HepG2 (cell line): ENCODE measurements around the gene TIMM8B. TPM values are rescaled to one million over a fixed set of nuclear protein-coding genes. Genes with fewer than 3 reads are reported as not detected.

Experiments used
- ATAC-seq: fragments of 200-7000 bp; cut with Tn5 transposase; 3 replicates; pipeline ENCODE4 v1.9.1; 2020; ENCODE audit warnings: mild to moderate bottlenecking, moderate library complexity
- BruUV-seq: library from RNA; stranded (reverse); fragments of 400-500 nt; replicated peaks from 2 replicates; lab custom pipeline; 2021; lab: Mats Ljungman, UMichigan
- CTCF ChIA-PET: fragments of 300-600 bp; formaldehyde crosslinking; extraction: SDS; loops from one replicate; lab custom pipeline; 2021; ENCODE audit warnings: low total read pairs, inconsistent platforms, low intra/inter-chr PET ratio; lab: Yijun Ruan, JAX
- POLR2A ChIA-PET: fragments of 350-600 bp; sonication (Branson Sonifier 250); formaldehyde crosslinking; loops from one replicate; lab custom pipeline; 2020; ENCODE audit warnings: antibody characterized with exemption, inconsistent platforms; lab: Yijun Ruan, JAX
- DNase-seq: peaks from one replicate; pipeline ENCODE4 v3.0.0-alpha.2; 2015; ENCODE audit warnings: low spot score
- FAIRE-seq: peaks from 3 replicates; lab custom pipeline; 2011; peaks lifted over from hg19 to GRCh38; lab: Jason Lieb, UNC
- H2AFZ ChIP-seq: one replicate; pipeline ENCODE4 v1.6.1; 2011; ENCODE audit warnings: low read length, inconsistent platforms
- H3K27ac ChIP-seq: fragments of 300-600 bp; 3 replicates; pipeline ENCODE4 v1.8.0; 2011; ENCODE audit warnings: mixed run types, mild to moderate bottlenecking, mixed read lengths, low read length, inconsistent platforms; ENCODE audit not compliant: insufficient read depth; ENCODE audit errors: extremely low read length
- H3K27me3 ChIP-seq, 2 experiments: fragments of 200-600 bp in 1 of 2; 2 replicates in 1 of 2; 3 replicates in 1 of 2; pipeline versions ENCODE4 v1.6.0 to v1.8.0; 2011; ENCODE audit warnings: low read length in 2 of 2, mild to moderate bottlenecking in 2 of 2, moderate library complexity in 2 of 2, inconsistent platforms in 1 of 2; ENCODE audit not compliant: insufficient read depth in 2 of 2, control insufficient read depth in 1 of 2
- H3K36me3 ChIP-seq, 2 experiments: fragments of 200-600 bp in 1 of 2; replicated peaks in 1 of 2; 2 replicates in 1 of 2; 3 replicates in 1 of 2; pipeline versions ENCODE4 v1.5.1 to v1.8.0; 2011; ENCODE audit warnings: low read length in 2 of 2, inconsistent platforms in 1 of 2; ENCODE audit not compliant: insufficient read depth in 2 of 2, control insufficient read depth in 1 of 2
- H3K4me1 ChIP-seq: 2 replicates; pipeline ENCODE4 v1.5.1; 2012; ENCODE audit warnings: low read length, inconsistent platforms; ENCODE audit not compliant: insufficient read depth
- H3K4me2 ChIP-seq: 2 replicates; pipeline ENCODE4 v1.6.0; 2011; ENCODE audit warnings: low read depth, low read length, inconsistent platforms
- H3K4me3 ChIP-seq, 3 experiments: fragments of 200-600 bp in 1 of 3; sonication (generic), shearing (Covaris generic) in 1 of 3; replicated peaks in 1 of 3; 2 replicates each; pipeline ENCODE4 v1.5.1; 2011 to 2016; ENCODE audit warnings: low read length in 3 of 3, inconsistent platforms in 2 of 3, low read depth in 2 of 3, mild to moderate bottlenecking in 2 of 3, control low read depth in 1 of 3, mixed read lengths in 1 of 3; ENCODE audit not compliant: insufficient read depth in 1 of 3
- H3K79me2 ChIP-seq: one replicate; pipeline ENCODE4 v1.6.1; 2011; ENCODE audit warnings: low read length, inconsistent platforms; ENCODE audit not compliant: insufficient read depth
- H3K9ac ChIP-seq: 2 replicates; pipeline ENCODE4 v1.6.0; 2011; ENCODE audit warnings: mild to moderate bottlenecking, low read depth, low read length, inconsistent platforms; ENCODE audit not compliant: insufficient read depth
- H3K9me3 ChIP-seq: 2 replicates; pipeline ENCODE4 v1.5.1; 2012; ENCODE audit warnings: mild to moderate bottlenecking, low read length
- H4K20me1 ChIP-seq: 2 replicates; pipeline ENCODE4 v1.6.0; 2011; ENCODE audit warnings: inconsistent platforms, mild to moderate bottlenecking, low read length, moderate library complexity; ENCODE audit not compliant: insufficient read depth
- ELK4 ChIP-seq: sonication (generic); formaldehyde crosslinking; IDR thresholded peaks from 2 replicates; pipeline ENCODE4 v1.9.0; 2021; ENCODE audit warnings: missing genetic modification reagents, borderline replicate concordance
- FOXP1 ChIP-seq, 2 experiments: fragments of 450-650 bp in 1 of 2; IDR thresholded peaks; 2 replicates each; pipeline ENCODE4 v1.6.1; 2017 to 2018; ENCODE audit warnings: antibody characterized with exemption in 1 of 2
- HNF4G ChIP-seq, 2 experiments: sonication (generic) in 1 of 2; formaldehyde crosslinking in 1 of 2; IDR thresholded peaks; 2 replicates each; pipeline versions ENCODE4 v1.4.0 to v1.6.1; 2011 to 2020; ENCODE audit warnings: borderline replicate concordance in 2 of 2, low read depth in 2 of 2, mild to moderate bottlenecking in 2 of 2, low read length in 1 of 2, missing genetic modification reagents in 1 of 2, moderate library complexity in 1 of 2
- MAZ ChIP-seq, 2 experiments: sonication (generic) in 1 of 2; formaldehyde crosslinking in 1 of 2; IDR thresholded peaks; 2 replicates each; pipeline versions ENCODE4 v1.5.0 to v1.6.1; 2012 to 2020; ENCODE audit warnings: low read depth in 2 of 2, mild to moderate bottlenecking in 2 of 2, borderline replicate concordance in 1 of 2, improper control_type of control experiment in 1 of 2, low read length in 1 of 2, missing genetic modification reagents in 1 of 2, moderate library complexity in 1 of 2
- MXI1 ChIP-seq: IDR thresholded peaks from 3 replicates; pipeline ENCODE4 v1.6.1; 2012; ENCODE audit warnings: low read depth, low read length, inconsistent platforms, borderline replicate concordance
- RELA ChIP-seq: sonication (generic); formaldehyde crosslinking; IDR thresholded peaks from 2 replicates; pipeline ENCODE4 v1.4.0; 2020; ENCODE audit warnings: missing genetic modification reagents
- SSRP1 ChIP-seq: IDR thresholded peaks from 2 replicates; pipeline ENCODE4 v1.6.1; 2016; ENCODE audit warnings: control low read depth
- TERF1 ChIP-seq: sonication (generic); formaldehyde crosslinking; IDR thresholded peaks from 2 replicates; pipeline ENCODE4 v1.8.0; 2022; ENCODE audit warnings: mild to moderate bottlenecking, missing genetic modification reagents, moderate library complexity
- TRIM22 ChIP-seq: fragments of 450-650 bp; IDR thresholded peaks from 2 replicates; pipeline ENCODE4 v1.6.1; 2017
- ZNF256 ChIP-seq: sonication (generic); formaldehyde crosslinking; conservative IDR thresholded peaks from 2 replicates; pipeline ENCODE4 v1.4.0; 2020; ENCODE audit warnings: missing genetic modification reagents
- ZNF3 ChIP-seq: IDR thresholded peaks from 2 replicates; pipeline ENCODE4 v1.7.0; 2017; ENCODE audit warnings: inconsistent platforms
- ZNF430 ChIP-seq: sonication (generic); formaldehyde crosslinking; IDR thresholded peaks from 2 replicates; pipeline ENCODE4 v1.9.0; 2021; ENCODE audit warnings: mild to moderate bottlenecking, missing genetic modification reagents
- ZSCAN21 ChIP-seq: sonication (generic); formaldehyde crosslinking; IDR thresholded peaks from 2 replicates; pipeline ENCODE4 v1.8.0; 2022; ENCODE audit warnings: mild to moderate bottlenecking, missing genetic modification reagents, moderate library complexity, borderline replicate concordance
- WGBS: methylation state at CpG from one replicate; pipeline ENCODE4 v1.1.6; 2017; ENCODE audit warnings: low lambda C conversion rate; 5-methylcytosine and 5-hydroxymethylcytosine counted together
- in situ Hi-C: cut with HindIII; loops from 2 replicates; pipeline ENCODE4 v1.10.0; 2017; ENCODE audit warnings: low pct_unique_long_range_greater_than_20kb; ENCODE audit not compliant: extremely low pct_ligation_motif_present
- intact Hi-C: fragments of 100-400 bp; cut with micrococcal nuclease; formaldehyde crosslinking; loops from one replicate; pipeline ENCODE4 v1.10.0; 2022; ENCODE audit not compliant: unreplicated experiment
- polyA plus RNA-seq, 8 experiments: library from polyadenylated mRNA; depleted of rRNA in 3 of 8; stranded (reverse) in 7 of 8; unstranded in 1 of 8; fragments of >200 nt; fragmentation: Illumina TruSeq in 4 of 8; extraction: Trizol in 4 of 8; gene quantifications; 2 replicates each; pipeline versions ENCODE4 v1.2.1 to v1.2.3, GENCODE V29; 2011 to 2016; ENCODE audit warnings: low read depth in 4 of 8, missing spikeins in 1 of 8, mixed read lengths in 1 of 8; ENCODE audit not compliant: insufficient read depth in 1 of 8
- total RNA-seq, 5 experiments: library from RNA; depleted of rRNA; stranded (reverse); fragments of >200 nt; fragmentation: Illumina TruSeq; extraction: Trizol; gene quantifications; 2 replicates each; pipeline ENCODE4 v1.2.3, GENCODE V29; 2016; ENCODE audit warnings: low read depth in 1 of 5

TIMM8B gene
- total and polyA plus RNA-seq, 2 of the 13 experiments (the other 11 are each of a cell fraction or from before 2014, with no cell fraction given): 84.5 to 98.3 TPM

- H3K36me3 ChIP-seq: peaks cover 3 to 50% of the 10 kb centered on the region in 2 experiments; a peak in 4 of 5 replicates
- WGBS: 95% methylated on average over 3 of the region's 3 CpGs
- no peaks in the 10 kb centered on the region for H3K9me3 ChIP-seq
- POLR2A ChIA-PET: no interaction called here
- H3K79me2 ChIP-seq: peaks cover 5% of the 10 kb centered on the region
- no peak overlapping the region for H3K9ac ChIP-seq
- intact Hi-C loops (no loop called here), in situ Hi-C loops (no loop called here)
- H3K27ac ChIP-seq: no peak overlapping the region
- ATAC-seq (no peak), FAIRE-seq (no peak), DNase-seq (no peak)
- CTCF ChIA-PET: no interaction called here
- no peak overlapping the region for H2AFZ ChIP-seq
- no peak overlapping the region for H3K4me2 ChIP-seq
- H3K4me3 ChIP-seq: no peak overlapping the region
- no peaks in the 10 kb centered on the region for H4K20me1 ChIP-seq
- no TSS peak for BruUV-seq
- TF ChIP-seq SSRP1 (CRISPR knock-in tag) (no peak), MAZ (IDR thresholded peaks at IDR 0.05; ENCODE audit: borderline replicate concordance, low read depth, low read length) (no peak), MAZ (CRISPR knock-in tag; IDR thresholded peaks at IDR 0.05; ENCODE audit: low read depth) (no peak)
- no peaks in the 10 kb centered on the region for H3K4me1 ChIP-seq
- H3K27me3 ChIP-seq: no peaks in the 10 kb centered on the region
These were observed 35.8 kb downstream of the TIMM8B start for GRCh38 chr11:112050721-112051120.

- intact Hi-C loops (no loop called here), in situ Hi-C loops (no loop called here)
- peaks cover 6 to 58% of the 10 kb centered on the region in 2 experiments for H3K36me3 ChIP-seq
- no peaks in the 10 kb centered on the region for H4K20me1 ChIP-seq
- H3K9me3 ChIP-seq: no peaks in the 10 kb centered on the region
- 48% methylated on average over 2 of the region's 2 CpGs for WGBS
- H3K79me2 ChIP-seq: peaks cover 5% of the 10 kb centered on the region
- H3K27ac ChIP-seq: no peak overlapping the region
- no peak overlapping the region for H3K4me2 ChIP-seq
- H2AFZ ChIP-seq: no peak overlapping the region
- ATAC-seq: no peak
- CTCF ChIA-PET: no interaction called here
- no peak for DNase-seq
- POLR2A ChIA-PET: no interaction called here
- H3K9ac ChIP-seq: no peak overlapping the region
- H3K27me3 ChIP-seq: no peaks in the 10 kb centered on the region
- BruUV-seq: no TSS peak
- no peak overlapping the region for H3K4me3 ChIP-seq
- no peaks in the 10 kb centered on the region for H3K4me1 ChIP-seq
- no peak for FAIRE-seq
- TF ChIP-seq ZNF256 (CRISPR knock-in tag) (no peak), ZNF430 (CRISPR knock-in tag) (no peak), MXI1 (no peak), HNF4G (IDR thresholded peaks at IDR 0.05; ENCODE audit: borderline replicate concordance, low read depth, low read length) (no peak), HNF4G (CRISPR knock-in tag; IDR thresholded peaks at IDR 0.05; ENCODE audit: borderline replicate concordance, low read depth) (no peak), FOXP1 (IDR thresholded peaks at IDR 0.05) (no peak), FOXP1 (CRISPR knock-in tag; IDR thresholded peaks at IDR 0.05) (no peak), TERF1 (CRISPR knock-in tag) (no peak), TRIM22 (no peak), ELK4 (CRISPR knock-in tag) (no peak), RELA (no peak), ZSCAN21 (CRISPR knock-in tag) (no peak), ZNF3 (CRISPR knock-in tag) (no peak)
These were observed 36.8 kb downstream of the TIMM8B start for GRCh38 chr11:112049777-112050176.
